SK-N-MC (cell line): Measurements from ENCODE around the gene EIF1AD.

ENCODE experiments used
- EZH2 ChIP-seq: fragments of 200-600 bp; sonication (generic); IDR thresholded peaks from one replicate; pipeline ENCODE4 v1.6.1; 2017; ENCODE audit warnings: antibody characterized with exemption
- POLR2AphosphoS5 ChIP-seq: IDR thresholded peaks from 2 replicates; pipeline ENCODE4 v1.6.1; 2012; ENCODE audit warnings: mild to moderate bottlenecking, low read depth, low read length, borderline replicate concordance

DNA sequence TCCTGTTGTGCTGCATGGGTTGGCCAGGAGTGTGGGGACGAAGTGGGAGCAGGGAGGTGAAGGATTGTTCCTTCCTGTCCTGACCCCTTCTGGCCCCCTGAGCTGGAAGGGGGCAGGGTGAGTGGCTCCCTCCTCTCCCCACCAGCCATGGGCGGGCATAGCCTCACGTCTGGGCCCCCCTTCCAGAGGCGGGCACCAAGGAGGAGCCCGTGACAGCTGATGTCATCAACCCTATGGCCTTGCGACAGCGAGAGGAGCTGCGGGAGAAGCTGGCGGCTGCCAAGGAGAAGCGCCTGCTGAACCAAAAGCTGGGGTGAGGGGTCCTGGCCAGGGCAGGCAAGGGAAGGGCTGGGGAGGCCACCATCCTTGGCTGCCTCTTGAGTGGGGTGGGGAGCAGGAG is 37.1 kb downstream of the EIF1AD start:
- TF ChIP-seq POLR2AphosphoS5 (no peak), EZH2 (no peak)
